CD4-positive, alpha-beta T cell (primary cell): ENCODE results near the gene KCNJ10. TPM values are rescaled to one million over a fixed set of nuclear protein-coding genes. Genes with fewer than 3 reads are reported as not detected.

Experiments used
- ATAC-seq: fragments of 200-7000 bp; cut with Tn5 transposase; one replicate; pipeline ENCODE4 v1.10.0; 2022; ENCODE audit warnings: mild to moderate bottlenecking; ENCODE audit not compliant: poor library complexity
- CTCF ChIA-PET: fragments of 350-600 bp; sonication (Branson Sonifier 250); formaldehyde crosslinking; loops from one replicate; lab custom pipeline; 2021; ENCODE audit warnings: antibody characterized with exemption, inconsistent platforms; lab: Charles Lee
- POLR2A ChIA-PET: fragments of 350-600 bp; sonication (Branson Sonifier 250); formaldehyde crosslinking; loops from one replicate; lab custom pipeline; 2021; ENCODE audit warnings: antibody characterized with exemption, inconsistent platforms; lab: Charles Lee
- DNase-seq, 14 experiments: peaks; one replicate each; pipeline ENCODE4 v3.0.0-alpha.2; 2013 to 2020; ENCODE audit warnings: mixed read lengths in 2 of 14
- H3K27ac ChIP-seq, 2 donors: one replicate each; pipeline versions ENCODE4 v1.5.1 to v1.7.0; 2013; ENCODE audit warnings: low read length in 2 of 2, low read depth in 1 of 2, mild to moderate bottlenecking in 1 of 2
- H3K27me3 ChIP-seq, 2 experiments: 1 replicate in 1 of 2; 2 replicates in 1 of 2; pipeline versions ENCODE4 v1.6.1 to v1.7.0; 2013; ENCODE audit warnings: low read length in 2 of 2, control low read depth in 1 of 2, mild to moderate bottlenecking in 1 of 2, moderate library complexity in 1 of 2; ENCODE audit not compliant: insufficient read depth in 2 of 2, control insufficient read depth in 1 of 2
- H3K36me3 ChIP-seq: one replicate; pipeline ENCODE4 v1.6.1; 2013; ENCODE audit warnings: low read length, control low read depth; ENCODE audit not compliant: insufficient read depth
- H3K4me1 ChIP-seq: one replicate; pipeline ENCODE4 v1.6.1; 2013; ENCODE audit warnings: low read length, control low read depth; ENCODE audit not compliant: insufficient read depth
- H3K4me3 ChIP-seq: one replicate; pipeline ENCODE4 v1.5.1; 2013; ENCODE audit warnings: mild to moderate bottlenecking, low read length, moderate library complexity
- H3K9me3 ChIP-seq, 2 experiments: 1 replicate in 1 of 2; 2 replicates in 1 of 2; pipeline versions ENCODE4 v1.6.1 to v1.7.0; 2013; ENCODE audit warnings: low read length in 2 of 2, mild to moderate bottlenecking in 2 of 2, control low read depth in 1 of 2, moderate library complexity in 1 of 2; ENCODE audit not compliant: control insufficient read depth in 1 of 2, insufficient read depth in 1 of 2
- H3K27ac Mint-ChIP-seq: one replicate; pipeline ENCODE4 v1.8.0; 2020; ENCODE audit warnings: mixed read lengths
- H3K27me3 Mint-ChIP-seq: one replicate; pipeline ENCODE4 v1.8.0; 2021; ENCODE audit warnings: mixed read lengths
- H3K36me3 Mint-ChIP-seq: one replicate; pipeline ENCODE4 v1.8.0; 2021; ENCODE audit warnings: low read depth, mixed read lengths
- H3K4me1 Mint-ChIP-seq: one replicate; pipeline ENCODE4 v1.8.0; 2021; ENCODE audit warnings: low read depth, mixed read lengths
- H3K4me3 Mint-ChIP-seq: one replicate; pipeline ENCODE4 v1.8.0; 2020; ENCODE audit warnings: mild to moderate bottlenecking, mixed read lengths
- H3K9me3 Mint-ChIP-seq: one replicate; pipeline ENCODE4 v1.8.0; 2020; ENCODE audit warnings: mixed read lengths
- intact Hi-C, 2 experiments: fragments of 100-400 bp; cut with DNase I in 1 of 2; cut with micrococcal nuclease in 1 of 2; formaldehyde crosslinking; loops; one replicate each; pipeline versions ENCODE4 v1.15.1 to v1.9.0; 2023 to 2025; cut with DNase I, micrococcal nuclease
- total RNA-seq, 174 experiments: library from RNA in 2 of 174; stranded (reverse) in 2 of 174; gene quantifications; one replicate each; pipeline ENCODE4 v1.2.3 and lab custom pipeline; 2021 to 2026
- TF ChIP-seq, protein P1 (sequence below): fragments of 200-600 bp; IDR thresholded peaks from one replicate; pipeline ENCODE4 v1.8.0; 2022; ENCODE audit warnings: antibody characterized with exemption, mild to moderate bottlenecking

The KCNJ10 gene
- total RNA-seq, 2 experiments from 2014 or later: not detected

DNA sequence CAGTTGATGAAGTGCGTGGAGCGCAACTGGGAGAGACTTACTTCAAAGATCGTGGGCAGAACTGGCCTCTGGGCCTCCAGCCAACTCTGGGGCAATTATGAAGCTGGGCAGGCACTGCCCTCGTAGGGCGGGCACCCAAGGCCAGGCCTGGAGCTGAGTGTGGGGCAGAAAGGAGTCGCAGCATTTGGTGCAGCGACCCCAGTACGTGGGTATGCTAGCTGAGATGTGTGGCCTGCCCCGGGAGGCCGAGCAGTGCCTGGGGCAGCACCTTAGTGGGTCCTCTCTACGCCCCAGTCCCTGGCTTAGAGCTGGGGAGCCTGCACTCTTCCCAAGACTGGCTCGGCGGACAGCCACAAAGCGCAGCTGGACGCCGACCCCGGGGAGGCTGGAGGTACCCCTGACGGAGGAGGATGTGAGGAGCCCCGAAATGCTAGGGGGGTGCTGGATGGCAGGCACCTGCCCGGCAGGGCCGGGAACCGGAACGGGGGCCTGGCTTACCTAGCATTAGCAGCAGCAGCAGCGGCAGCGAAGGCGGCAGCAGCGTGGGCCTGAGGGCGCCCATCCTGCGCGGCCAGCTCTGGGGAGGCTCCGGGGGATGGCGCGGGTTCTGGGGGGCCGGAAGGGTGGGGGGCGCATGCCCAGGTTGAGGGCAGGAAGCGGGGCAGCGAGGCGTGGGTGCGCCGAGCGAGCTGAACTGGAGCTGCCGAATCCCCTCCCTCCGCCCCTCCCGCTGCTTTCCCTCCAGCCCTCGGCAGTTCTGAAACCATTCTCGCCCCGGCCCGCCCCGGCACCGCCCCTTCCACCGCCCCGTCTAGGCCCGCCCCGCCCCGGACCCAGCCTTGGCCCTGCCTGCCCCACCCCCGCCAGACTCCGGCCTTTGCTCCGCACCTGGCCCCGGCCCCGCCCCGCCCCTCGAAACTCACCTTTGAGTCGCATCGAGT is 28.2 kb upstream of the KCNJ10 start, which contains the start of gene IGSF8:
IGSF8 (minus strand) TSS at position 709 of the 941 bp plus-strand sequence; CDS start at position 562, 147 bp downstream.
- CTCF ChIA-PET: interaction anchor here (1.8 to 4.7 kb wide), 3 partner anchors 12 to 193 kb away, joined by 7 to 33 read pairs (median 10); no protein-coding TSS in a partner anchor
- H3K4me3 ChIP-seq: peak within 1 kb of the TSS; percentile 91
- Mint-ChIP-seq H3K9me3 (no peaks in the 10 kb centered on the region), H3K4me1 (peaks cover 78% of the 10 kb centered on the region), H3K27ac (peak within 1 kb of the TSS; percentile 88), H3K36me3 (peaks cover 45% of the 10 kb centered on the region), H3K27me3 (no peaks in the 10 kb centered on the region), H3K4me3 (peak within 1 kb of the TSS; percentile 91)
- H3K9me3 ChIP-seq: no peaks in the 10 kb centered on the region
- peak within 1 kb of the TSS; percentile 93 for H3K27ac ChIP-seq
- H3K27me3 ChIP-seq: no peaks in the 10 kb centered on the region
- ATAC-seq: peak; percentile 58
- peaks cover 22% of the 10 kb centered on the region for H3K36me3 ChIP-seq
- DNase-seq: peak in 13 of 14 experiments; percentile 90 to 96 (median 94)
- POLR2A ChIA-PET: interaction anchor here (0.5 to 3.6 kb wide), 19 partner anchors 11 to 1651 kb away, joined by 3 to 23 read pairs (median 5); partner anchors contain the start of genes COPA, DCAF8, DUSP12 and KCNJ10
- intact Hi-C loops: loop anchor here (1.0 to 5.0 kb wide), 7 partner anchors 66 to 1299 kb away; partner anchors contain the start of genes COPA (in 1 of the 2), DUSP23 (in 1 of the 2), NCSTN (in 1 of the 2) and PEA15 (in 1 of the 2)
- H3K4me1 ChIP-seq: peaks cover 75% of the 10 kb centered on the region
- TF ChIP-seq, protein P1, sequence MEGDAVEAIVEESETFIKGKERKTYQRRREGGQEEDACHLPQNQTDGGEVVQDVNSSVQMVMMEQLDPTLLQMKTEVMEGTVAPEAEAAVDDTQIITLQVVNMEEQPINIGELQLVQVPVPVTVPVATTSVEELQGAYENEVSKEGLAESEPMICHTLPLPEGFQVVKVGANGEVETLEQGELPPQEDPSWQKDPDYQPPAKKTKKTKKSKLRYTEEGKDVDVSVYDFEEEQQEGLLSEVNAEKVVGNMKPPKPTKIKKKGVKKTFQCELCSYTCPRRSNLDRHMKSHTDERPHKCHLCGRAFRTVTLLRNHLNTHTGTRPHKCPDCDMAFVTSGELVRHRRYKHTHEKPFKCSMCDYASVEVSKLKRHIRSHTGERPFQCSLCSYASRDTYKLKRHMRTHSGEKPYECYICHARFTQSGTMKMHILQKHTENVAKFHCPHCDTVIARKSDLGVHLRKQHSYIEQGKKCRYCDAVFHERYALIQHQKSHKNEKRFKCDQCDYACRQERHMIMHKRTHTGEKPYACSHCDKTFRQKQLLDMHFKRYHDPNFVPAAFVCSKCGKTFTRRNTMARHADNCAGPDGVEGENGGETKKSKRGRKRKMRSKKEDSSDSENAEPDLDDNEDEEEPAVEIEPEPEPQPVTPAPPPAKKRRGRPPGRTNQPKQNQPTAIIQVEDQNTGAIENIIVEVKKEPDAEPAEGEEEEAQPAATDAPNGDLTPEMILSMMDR: no peak

DNA sequence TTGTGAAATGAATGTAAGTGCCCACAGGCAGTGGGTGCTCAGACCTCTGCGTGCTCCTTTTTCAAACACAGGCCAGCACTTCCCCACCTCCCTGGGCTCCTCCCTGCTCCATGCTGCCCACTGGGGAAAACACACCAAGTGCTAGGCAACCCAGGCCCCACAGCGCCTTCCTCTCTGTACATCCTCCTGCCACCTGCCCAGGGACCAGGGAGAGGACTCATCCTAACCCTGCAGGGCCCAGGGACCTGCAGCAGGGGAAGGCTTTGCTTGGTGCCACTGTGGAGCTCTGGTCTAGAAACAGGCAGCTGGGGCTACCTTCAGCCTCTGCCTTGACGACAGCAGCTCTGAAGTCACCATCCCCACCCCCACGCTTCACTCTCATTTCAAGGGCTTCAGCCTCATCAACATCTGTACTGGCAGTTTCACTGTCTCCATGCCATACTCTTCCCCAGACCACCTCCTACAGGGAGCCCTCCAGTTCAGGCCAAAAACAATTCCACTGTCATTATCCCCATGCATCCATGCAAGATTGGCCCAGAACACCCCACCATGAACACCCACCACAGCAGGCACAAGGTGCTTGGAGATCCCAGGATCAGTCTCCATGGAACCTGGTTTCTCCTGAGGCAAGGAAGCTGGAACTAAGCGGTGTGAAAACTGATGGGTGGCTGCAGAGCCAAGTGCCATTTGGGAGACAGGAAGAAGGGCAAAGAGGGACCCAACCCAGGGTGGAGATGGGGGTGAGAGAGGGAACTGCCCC is 27.4 kb upstream of the KCNJ10 start:
- H3K27me3 Mint-ChIP-seq: no peaks in the 10 kb centered on the region
- TF ChIP-seq, protein P1: no peak
- Histone ChIP-seq H3K4me1 (peaks cover 78% of the 10 kb centered on the region), H3K27ac (peak overlapping the region in 1 of 2 donors; percentile 82), H3K9me3 (no peaks in the 10 kb centered on the region), H3K4me3 (peak overlapping the region; percentile 91), H3K27me3 (no peaks in the 10 kb centered on the region), H3K36me3 (peaks cover 30% of the 10 kb centered on the region)
- intact Hi-C loops: loop anchor here in 1 of 2 experiments (5.0 kb wide), 6 partner anchors 65 to 1300 kb away; partner anchors contain the start of genes COPA, DUSP23, NCSTN and PEA15
- H3K27ac Mint-ChIP-seq: peak overlapping the region; percentile 88
- no peaks in the 10 kb centered on the region for H3K9me3 Mint-ChIP-seq
- ATAC-seq (no peak), DNase-seq (peak in 6 of 14 experiments; percentile 11 to 45 (median 20))
- H3K4me1 Mint-ChIP-seq: peaks cover 72% of the 10 kb centered on the region
- H3K4me3 Mint-ChIP-seq: peak overlapping the region; percentile 91
- POLR2A ChIA-PET: interaction anchor here (0.7 to 3.6 kb wide), 14 partner anchors 11 to 1652 kb away, joined by 3 to 23 read pairs (median 5); partner anchors contain the start of genes DCAF8, DUSP12, KCNJ9 and PEX19
- CTCF ChIA-PET: interaction anchor here (0.5 to 4.7 kb wide), 4 partner anchors 11 to 942 kb away, joined by 3 to 33 read pairs (median 8); partner anchors contain the start of gene TSTD1
- H3K36me3 Mint-ChIP-seq: peaks cover 50% of the 10 kb centered on the region
